GM04503 (cell line): ENCODE measurements around the gene MRPL53.

ENCODE experiments used
- DNase-seq: peaks from one replicate; pipeline ENCODE4 v3.0.0-alpha.2; 2012; ENCODE audit warnings: low read depth

The MRPL53 gene

GRCh38 chr2:74425523-74425922 is 47.0 kb downstream of the MRPL53 start:
- no peak for DNase-seq

GRCh38 chr2:74424995-74425406 is 47.5 kb downstream of the MRPL53 start:
- DNase-seq = no peak

GRCh38 chr2:74424139-74424992 is 48.1 kb downstream of the MRPL53 start:
- no peak for DNase-seq

- DNase-seq = no peak
Measured at GRCh38 chr2:74423231-74424095, 49.0 kb downstream of the MRPL53 start.
